ACHN (cell line): ENCODE data around the gene SERPINA4.
A peak's percentile ranks its signal among the peaks of the same experiment; 100 is the strongest.
"Not testable (repeated sequence)": the region's sequence is repeated elsewhere in the genome, so short reads cannot be mapped to it uniquely, and the experiment has no call there.

Experiments used
- DNase-seq: peaks from one replicate; pipeline ENCODE4 v3.0.0-alpha.2; 2015
- in situ Hi-C: cut with HindIII; loops from 2 replicates; pipeline ENCODE4 v1.10.0; 2017; ENCODE audit warnings: low sequenced_read_pairs, low pct_ligation_motif_present, low pct_unique_long_range_greater_than_20kb

Gene SERPINA4

GRCh38 chr14:94601884-94602391 lies 40.7 kb downstream of the SERPINA4 start:
- in situ Hi-C loops: no loop called here
- peak; percentile 54 for DNase-seq

GRCh38 chr14:94602722-94603121 lies 41.5 kb downstream of the SERPINA4 start:
- no peak for DNase-seq
- in situ Hi-C loops: no loop called here

- no peak for DNase-seq
- in situ Hi-C loops: no loop called here
Observed at GRCh38 chr14:94605361-94605760, 44.1 kb downstream of the SERPINA4 start.

- in situ Hi-C loops, DNase-seq: not testable (repeated sequence)
Observed at GRCh38 chr14:94608966-94609365, 47.7 kb downstream of the SERPINA4 start.

GRCh38 chr14:94611179-94611578 lies 49.9 kb downstream of the SERPINA4 start:
- DNase-seq: no peak
- in situ Hi-C loops: no loop called here

GRCh38 chr14:94612174-94612573 lies 50.9 kb downstream of the SERPINA4 start, which contains the start of gene SERPINA3:
Gene SERPINA3 (plus strand): TSS chr14:94612391. CDS start chr14:94614442, 2,051 bp downstream.
- no peak for DNase-seq
- in situ Hi-C loops: no loop called here

GRCh38 chr14:94612580-94613554 lies 51.6 kb downstream of the SERPINA4 start:
- DNase-seq: no peak
- in situ Hi-C loops: no loop called here

GRCh38 chr14:94613720-94614644 lies 52.7 kb downstream of the SERPINA4 start:
- DNase-seq: no peak

GRCh38 chr14:94614802-94615201 lies 53.6 kb downstream of the SERPINA4 start:
- no peak for DNase-seq
- in situ Hi-C loops: no loop called here

More at GRCh38 chr14:94613720-94614644, 52.7 kb downstream of the SERPINA4 start:
- in situ Hi-C loops: no loop called here

- in situ Hi-C loops: no loop called here
- no peak for DNase-seq
Observed at GRCh38 chr14:94615254-94615653, 54.0 kb downstream of the SERPINA4 start.

- DNase-seq: no peak
- in situ Hi-C loops: no loop called here
Observed at GRCh38 chr14:94615823-94616570, 54.8 kb downstream of the SERPINA4 start.

GRCh38 chr14:94617366-94617941 lies 56.2 kb downstream of the SERPINA4 start:
- DNase-seq: no peak
- in situ Hi-C loops: no loop called here

- in situ Hi-C loops: no loop called here
- DNase-seq: no peak
Observed at GRCh38 chr14:94617988-94618822, 57.0 kb downstream of the SERPINA4 start.

GRCh38 chr14:94619297-94619696 lies 58.1 kb downstream of the SERPINA4 start:
- no peak for DNase-seq
- in situ Hi-C loops: no loop called here
